CD4-positive, alpha-beta T cell treated with Interleukin-12 subunit alpha and Interleukin-12 subunit beta, for 1 hour (primary cell): ENCODE data around the gene IQGAP2.
"Not testable (repeated sequence)": the region's sequence is repeated elsewhere in the genome, so short reads cannot be mapped to it uniquely, and the experiment has no call there.

Source experiments
- DNase-seq: peaks from one replicate; pipeline ENCODE4 v3.0.0-alpha.2; 2020

Gene IQGAP2

DNA sequence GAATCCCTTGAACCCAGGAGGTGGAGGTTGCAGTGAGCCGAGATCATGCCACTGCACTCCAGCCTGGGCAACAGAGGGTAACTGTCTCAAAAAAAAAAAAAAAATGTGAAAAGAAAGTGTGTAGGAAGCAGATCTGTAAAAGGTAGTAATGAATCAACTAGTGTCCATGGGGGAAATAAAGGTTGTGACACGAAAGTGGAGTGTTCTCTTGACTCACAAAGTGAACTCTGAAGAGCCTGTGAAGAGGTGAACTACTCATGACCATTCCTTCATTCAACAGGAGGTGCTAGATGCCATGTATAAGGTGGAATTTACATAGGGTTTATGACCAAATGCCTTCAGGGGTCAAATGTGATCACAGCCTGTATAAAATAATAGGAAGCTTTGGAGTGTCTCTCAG, 12.8 kb downstream of the IQGAP2 start:
- no peak for DNase-seq

DNA sequence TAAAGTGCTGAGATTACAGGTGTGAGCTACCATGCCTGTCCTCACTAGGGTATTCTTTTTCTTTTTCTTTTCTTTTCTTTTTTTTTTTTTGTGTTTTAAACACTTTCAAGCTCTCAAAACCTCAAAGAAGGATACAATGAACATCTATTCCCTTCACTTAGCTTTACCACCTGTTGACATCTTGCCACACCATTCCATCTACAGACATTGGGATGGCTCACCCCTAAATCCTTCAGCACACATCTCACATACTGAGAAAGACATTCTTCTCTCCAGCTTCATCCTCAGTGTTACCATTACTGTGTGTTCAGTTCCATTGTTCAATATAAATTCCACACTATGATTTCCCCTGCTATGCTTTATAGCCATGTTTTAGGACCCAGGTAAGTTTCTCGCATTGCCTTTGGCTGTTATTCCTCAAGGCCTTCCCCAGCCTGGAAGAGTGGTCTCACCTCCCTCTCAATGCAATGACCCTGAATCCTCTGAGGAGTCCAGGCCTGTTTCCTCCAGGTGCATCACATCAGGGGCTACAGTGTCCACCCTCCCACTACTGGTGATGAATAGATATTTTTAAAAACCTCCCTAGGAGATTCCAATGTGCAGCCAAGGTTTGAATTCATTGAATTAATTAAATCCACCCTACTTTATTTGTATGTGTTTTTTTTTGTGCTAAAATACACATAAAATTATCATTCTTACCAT, 16.7 kb downstream of the IQGAP2 start:
- no peak for DNase-seq

DNA sequence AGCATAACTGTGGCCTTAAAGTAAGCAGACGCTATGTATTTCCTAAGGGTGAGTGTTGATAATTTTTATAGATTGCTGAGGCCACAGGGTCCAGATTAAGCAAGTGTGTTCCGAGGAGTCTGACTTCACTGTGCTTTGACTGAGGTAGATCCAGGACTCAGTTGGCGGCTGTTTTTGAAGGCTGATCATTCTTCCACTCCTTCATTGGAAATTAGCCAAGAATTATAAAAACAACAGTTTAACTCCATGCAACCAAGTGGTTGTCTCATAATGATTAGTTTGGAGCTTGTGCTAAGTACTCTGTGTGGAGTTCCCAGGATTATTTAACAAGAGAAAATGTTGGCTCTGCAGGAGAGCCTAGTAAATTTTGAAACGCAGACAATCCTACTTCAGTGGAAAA, 19.1 kb downstream of the IQGAP2 start:
- no peak for DNase-seq

DNA sequence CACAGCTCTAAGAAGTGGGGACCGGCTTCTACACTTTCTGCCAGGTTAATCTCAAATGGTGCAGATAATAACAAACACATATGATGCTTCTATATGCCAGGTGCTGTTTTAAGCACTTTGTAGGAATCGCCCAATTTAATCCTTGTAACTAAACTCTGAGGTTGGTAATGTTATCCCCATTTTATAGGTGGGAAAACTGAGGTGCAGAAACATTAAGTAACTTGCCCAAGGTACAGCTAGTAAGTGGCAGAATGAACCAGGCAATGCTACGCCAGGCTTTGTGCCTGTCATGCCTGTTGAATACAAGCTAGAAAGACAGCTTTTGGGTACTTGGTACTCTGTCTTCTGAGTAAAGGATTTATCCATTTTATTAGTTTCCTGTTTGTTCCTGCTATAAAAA, 19.7 kb downstream of the IQGAP2 start:
- DNase-seq = no peak

DNA sequence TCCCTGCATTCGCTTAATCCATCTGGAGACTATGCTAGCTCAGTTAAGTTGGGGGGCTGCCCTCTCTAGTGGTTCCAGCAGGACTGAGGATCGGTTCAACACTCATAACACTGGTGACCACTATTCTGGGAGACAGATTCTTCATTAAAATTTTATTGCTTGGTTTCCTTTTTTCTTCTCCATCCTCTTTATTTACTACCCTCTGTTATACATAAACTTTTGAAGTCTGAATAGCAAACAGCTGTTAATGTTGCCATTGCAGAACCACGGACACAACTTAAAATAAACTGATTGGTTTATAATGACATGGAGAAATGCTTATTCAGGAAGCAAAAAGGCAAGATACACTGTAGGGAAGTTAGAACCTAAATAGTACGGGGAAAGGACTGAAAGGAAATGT, 22.1 kb downstream of the IQGAP2 start:
- no peak for DNase-seq

DNA sequence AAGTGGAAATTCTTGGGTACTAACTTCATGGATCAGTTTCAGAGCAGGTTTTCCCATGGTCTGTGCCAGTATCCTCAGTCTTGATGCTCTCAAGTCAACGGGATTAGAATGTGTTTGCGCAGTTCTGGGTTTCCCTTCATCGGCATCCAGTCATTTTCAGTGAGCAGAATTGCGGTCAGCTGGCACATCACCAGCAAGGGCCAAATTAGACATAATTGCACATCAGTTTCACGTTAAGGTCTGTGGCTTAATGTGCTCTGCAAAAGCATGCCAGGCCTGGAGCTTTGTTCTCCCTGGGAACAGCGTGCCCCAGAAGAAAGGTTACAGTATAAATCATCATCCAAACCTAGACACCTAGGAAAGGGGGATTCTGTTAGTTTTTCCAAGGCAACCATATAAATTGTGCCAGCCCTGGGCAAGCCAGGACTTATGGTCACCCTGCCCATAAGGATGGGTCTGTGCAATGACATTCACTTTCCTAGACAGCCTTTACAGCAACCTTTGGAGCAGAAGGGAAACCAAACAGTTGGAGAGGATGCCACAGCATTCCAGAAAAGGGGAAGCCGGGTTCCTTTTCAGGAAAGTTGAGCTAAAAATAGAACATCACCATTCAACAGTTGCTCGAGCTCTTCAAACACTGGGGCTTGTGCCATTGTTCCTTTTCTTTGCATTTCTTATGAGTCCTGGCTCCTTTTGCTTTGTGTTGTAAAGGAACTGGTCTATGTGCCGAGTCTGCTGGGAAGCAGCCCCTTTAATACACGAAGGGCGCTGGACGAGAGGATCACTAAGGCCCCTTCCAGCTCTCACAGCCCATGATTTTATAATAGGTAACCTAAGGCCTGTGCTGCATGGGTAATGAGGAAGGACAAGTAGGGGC, 23.1 kb downstream of the IQGAP2 start:
- no peak for DNase-seq

DNA sequence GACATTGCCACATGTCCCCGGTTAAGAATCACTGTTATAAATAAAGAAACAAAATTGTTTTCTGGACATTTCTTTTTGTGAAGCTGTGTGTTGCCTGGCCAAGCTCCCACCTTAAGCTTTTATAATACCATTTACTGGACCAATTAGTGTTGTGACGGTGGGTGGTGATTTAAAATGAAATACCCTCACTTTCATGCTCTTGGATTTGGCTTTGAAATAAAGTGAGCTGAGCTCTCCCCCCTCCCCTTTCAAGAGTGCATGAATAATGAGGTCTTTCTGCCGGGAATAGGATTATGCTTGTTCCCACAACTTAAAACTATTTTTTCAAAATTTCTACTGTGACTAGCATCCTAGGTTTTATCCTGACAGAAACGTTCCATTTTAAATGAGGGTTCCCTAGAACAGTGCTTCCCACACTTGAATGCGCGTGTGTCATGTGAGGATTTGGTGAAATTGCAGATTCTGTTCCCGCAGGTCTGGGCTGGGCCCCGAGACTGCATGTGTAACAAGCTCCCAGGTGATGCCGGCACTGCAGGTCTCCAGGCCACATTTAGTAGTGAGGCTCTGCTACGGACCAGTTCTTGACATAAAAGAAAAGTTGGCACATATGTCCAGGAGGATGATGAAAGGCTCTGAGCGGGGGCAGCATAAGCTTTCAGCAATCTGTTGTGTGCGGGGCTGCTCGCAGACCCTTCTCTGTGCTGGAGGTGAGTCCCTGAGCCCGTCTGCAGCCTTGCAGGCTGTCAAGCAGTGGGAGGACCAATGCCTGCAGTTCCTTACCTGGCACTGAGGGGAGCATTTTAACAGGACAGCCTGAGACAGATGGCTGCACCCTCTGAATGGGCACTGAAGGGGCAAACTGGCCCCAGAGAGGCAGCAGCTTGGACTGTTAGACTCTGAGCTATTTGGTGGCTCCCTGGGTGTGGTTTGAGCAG, 24.4 kb downstream of the IQGAP2 start:
- DNase-seq = no peak

DNA sequence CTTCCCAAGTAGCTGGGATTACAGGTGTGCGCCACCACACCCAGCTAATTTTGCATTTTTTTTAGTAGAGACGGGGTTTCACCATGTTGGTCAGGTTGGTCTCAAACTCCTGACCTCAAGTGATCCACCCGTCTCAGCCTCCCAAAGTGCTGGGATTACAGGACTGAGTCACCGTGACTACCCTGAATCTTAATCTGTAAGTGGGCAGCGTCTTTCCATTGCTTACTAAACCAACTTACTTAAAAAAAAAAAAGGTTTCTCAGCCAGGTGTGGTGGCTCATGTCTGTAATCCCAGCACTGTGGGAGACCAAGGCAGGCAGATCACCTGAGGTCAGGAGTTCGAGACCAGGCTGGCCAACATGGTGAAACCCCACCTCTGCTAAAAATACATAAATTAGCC, 25.5 kb downstream of the IQGAP2 start:
- not testable (repeated sequence) for DNase-seq

DNA sequence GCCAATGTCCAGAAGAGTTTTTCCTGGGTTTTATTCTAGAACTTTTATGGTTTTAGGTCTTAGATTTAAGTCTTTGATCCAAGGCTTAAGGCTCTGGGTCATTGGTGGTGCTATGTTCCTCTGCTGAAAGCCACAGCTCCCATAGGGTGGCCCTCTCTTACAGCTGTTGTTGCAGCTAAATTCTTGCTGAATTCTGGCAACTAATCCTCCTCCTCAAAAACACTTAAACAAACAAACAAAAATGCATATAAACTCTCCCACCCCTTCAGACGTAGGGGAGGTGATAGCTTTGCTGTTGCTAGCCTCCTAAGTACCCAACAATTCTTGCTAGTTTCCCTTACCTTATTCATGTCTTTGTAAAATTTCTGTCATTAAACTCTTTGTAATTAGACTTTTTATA, 30.2 kb downstream of the IQGAP2 start:
- no peak for DNase-seq

DNA sequence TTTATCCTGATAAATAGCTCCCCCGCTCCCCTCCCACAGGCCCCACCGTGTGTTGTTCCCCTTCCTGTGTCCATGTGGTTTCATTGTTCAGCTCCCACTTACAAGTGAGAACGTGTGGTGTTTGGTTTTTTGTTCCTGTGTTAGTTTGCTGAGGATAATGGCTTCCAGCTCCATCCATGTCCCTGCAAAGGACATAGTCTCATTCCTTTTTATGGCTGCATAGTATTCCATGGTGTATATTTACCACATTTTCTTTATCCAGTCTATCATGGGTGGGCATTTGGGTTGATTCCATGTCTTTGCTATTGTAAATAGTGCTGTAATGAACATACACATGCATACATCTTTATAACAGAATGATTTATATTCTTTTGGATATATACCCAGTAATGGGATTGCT, 34.4 kb downstream of the IQGAP2 start:
- not testable (repeated sequence) for DNase-seq

DNA sequence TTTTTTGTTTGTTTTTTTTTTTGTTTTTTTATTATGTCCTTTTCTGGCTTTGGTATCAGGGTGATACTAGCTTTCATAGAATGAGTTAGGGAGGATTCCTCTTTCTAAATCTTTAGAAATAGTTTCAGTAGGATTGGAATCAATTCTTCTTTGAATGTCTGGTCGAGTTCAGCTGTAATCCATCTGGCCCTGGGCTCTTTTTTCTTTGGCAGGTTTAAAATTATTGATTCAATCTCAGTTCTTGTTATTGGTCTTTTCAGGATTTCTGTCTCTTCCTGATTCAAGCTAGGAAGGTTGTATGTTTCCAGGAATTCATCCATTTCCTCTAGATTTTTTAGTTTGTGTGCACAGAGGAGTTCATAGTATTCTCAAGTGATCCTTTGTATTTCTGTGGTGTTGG, 34.9 kb downstream of the IQGAP2 start:
- DNase-seq = no peak

DNA sequence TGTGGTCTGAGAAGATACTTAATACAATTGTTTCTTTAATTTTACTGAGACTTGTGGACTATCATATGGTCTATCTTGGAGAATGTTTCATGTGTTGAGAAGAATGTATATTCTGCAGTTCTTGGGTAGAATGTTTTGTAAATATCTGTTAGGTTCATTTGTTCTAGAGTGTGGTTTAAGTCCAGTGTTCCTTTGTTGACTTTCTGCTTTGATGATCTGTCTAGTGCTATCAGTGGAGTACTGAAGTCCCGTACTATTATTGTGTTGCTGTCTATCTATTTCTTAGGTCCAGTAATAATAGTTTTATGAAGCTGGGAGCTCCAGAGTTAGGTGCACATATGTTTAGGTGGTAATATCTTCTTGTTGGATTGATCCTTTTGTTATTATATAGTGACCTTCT, 36.1 kb downstream of the IQGAP2 start:
- DNase-seq = no peak

DNA sequence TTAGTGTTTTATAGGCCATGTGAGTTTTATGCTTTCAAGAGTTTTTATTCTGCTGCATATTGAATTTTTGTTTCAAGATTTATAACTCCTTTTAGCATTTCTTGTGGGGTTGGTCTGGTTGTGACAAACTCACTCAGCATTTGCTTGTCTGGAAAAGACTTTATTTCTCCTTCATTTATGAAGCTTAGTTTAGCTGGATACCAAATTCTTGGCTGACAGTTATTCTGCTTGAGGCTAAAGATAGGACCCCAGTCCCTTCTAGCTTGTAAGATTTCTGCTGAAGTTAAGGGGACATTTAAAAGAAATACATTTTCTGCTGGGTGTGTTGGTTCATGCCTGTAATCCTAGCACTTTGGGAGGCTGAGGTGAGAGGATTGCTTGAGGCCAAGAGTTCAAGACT, 36.8 kb downstream of the IQGAP2 start:
- no peak for DNase-seq

DNA sequence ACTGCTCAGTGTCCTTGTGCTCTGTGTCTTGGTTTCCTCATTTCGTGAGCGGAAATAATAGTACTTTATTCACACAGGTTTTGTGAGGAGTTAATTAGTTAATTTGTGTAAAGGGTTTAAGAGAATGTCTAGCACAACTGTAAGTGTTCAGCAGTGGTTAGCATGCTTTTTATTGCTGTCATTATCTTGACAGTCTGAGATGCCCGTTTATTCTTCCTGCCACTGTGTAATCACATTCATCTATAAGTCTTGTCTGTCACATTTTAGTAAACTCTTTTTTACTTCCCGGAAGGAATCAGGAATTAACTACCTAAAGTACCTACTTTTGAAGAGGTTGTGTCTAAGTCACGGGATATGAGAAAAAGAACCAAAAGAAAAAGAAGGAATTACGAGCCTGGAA, 38.0 kb downstream of the IQGAP2 start:
- DNase-seq = no peak

DNA sequence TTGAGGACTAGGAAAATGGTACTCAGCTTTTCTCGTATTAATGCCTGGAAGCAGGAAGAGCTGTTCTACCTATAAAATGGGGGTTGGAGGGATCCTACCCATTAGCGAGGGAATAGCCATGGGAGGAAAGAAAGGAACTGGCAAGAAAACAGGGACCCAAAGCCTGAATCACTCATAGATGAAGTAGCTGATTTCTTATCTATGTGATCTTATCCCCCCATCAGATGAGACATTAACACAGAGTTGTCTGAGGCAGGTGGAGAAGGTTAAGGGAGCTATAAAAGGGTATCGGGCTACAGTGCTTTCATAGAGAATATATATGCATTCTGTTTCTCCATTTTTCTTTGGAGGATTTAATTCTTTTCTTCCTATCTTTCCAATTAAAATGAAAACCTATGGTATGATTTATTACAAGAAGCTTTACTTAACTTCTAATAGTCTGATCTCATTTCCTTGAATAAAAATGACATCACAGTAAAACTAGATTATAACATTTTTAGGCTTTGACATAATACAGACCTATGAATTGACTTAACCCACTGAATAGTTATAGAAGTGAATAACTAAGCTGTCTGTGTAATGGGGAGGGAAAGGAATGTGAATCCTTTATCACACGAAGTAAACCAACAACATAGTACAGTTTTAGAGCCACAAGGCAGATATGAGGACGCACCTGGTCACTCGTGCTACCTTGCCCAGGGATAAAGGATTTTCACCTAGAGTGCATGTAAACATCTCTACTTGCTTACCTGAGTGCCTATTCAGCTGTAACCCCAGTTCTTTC, 39.0 kb downstream of the IQGAP2 start:
- no peak for DNase-seq

DNA sequence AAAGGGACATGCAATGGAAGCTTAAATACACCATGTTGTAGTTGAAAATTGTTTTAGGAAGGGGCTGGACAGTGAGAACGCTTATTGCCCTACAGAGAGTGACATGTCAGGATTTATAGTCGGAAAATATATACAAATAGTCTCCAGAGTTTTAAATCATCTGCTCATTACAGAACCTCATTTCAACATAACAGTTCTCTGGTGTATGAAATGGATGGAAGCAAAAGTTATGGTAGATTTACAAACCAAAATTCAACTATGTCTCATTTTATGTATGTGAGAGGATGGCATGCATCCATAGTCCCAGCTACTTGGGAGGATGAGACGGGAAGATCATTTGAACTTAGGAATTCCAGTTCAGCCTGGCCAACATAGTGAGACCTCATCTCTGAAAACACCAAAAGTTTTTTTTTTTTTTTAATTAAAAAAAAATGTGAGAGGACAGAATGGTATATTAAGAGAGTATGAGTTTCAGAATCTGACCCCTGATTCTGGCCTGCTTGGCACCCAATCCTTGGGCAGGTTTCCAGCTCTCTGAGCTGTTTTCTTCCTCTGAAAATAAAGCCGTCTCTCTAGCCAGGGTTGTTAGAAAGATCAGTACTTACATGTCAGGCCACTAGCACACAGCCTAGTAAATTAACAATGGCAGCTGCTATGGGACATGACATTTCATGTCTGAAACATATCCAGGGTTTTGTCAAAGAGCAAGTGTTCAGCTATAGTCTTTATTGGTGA, 40.1 kb downstream of the IQGAP2 start:
- no peak for DNase-seq

DNA sequence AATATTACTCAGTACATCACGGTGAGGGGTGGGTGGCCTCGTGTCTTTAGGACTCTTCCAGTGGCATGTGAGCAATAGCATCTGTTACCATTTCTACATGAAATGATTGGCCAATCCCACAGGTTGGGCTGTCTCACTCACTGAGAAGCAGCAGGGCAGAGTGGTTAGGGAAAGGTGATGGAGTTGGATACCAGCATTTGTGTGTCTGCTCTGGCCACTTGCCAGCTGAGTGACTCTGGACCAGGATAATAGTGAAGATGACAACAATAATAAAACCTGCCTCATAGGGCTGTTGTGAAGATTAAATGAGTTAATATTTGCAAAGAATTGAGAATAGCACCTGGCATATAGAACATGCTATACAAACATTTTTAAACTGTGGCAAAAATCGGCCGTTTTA, 42.0 kb downstream of the IQGAP2 start:
- no peak for DNase-seq

DNA sequence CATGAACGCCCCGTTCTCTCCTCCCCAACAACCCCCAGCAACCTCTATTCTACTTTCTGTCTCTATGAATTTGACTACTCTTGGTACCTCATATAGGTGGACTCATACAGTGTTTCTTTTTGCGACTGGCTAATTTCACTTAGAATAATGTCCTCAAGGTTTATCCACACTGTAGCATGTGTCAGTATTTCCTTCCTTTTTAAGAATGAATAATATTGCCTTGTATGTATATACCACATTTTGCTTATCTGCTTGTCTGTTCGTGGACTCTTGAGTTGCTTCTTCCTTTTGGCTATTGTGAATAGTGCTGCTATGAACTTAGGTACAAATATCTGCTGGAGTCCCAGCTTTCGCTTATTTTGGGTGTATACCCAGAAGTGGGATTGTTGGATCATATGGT, 42.7 kb downstream of the IQGAP2 start:
- DNase-seq = no peak

DNA sequence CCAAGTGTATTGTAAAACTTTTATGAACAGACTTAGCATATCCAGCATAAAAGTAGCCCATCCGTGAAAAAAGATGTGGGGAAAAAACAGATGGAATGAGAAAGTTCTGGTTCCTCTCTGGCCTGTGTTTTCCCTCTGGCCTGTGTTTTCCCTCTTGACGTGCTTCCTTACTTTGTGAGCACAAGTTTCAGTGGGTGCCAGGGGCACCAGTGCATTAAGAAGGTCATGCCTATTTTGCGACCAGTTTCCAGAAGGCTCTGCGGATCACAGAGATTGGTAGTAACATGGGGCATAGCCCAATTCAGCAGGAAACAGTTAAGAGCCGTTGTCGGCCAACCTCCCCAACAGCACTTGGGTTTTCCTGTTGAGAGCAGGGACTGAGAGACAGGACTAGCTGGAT, 43.7 kb downstream of the IQGAP2 start:
- DNase-seq = no peak

DNA sequence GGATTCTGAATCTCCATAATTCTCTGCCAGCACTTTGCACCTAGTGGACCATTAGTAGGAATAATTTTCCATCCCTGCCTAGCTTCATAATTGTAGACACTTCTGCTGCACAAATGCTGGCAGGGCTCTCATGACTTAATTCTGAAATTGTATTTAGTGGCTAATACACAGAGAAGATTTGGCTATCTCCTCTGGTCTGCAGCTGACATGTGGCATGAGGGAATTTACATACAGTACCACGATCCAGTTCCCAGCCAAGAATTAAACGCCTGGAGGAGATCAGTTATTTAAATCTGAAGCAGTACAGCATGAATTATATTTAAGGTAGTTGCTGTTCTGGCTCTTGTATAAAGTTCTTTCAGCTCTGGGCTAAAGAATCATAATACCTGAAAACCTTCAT, 46.5 kb downstream of the IQGAP2 start:
- DNase-seq = no peak

DNA sequence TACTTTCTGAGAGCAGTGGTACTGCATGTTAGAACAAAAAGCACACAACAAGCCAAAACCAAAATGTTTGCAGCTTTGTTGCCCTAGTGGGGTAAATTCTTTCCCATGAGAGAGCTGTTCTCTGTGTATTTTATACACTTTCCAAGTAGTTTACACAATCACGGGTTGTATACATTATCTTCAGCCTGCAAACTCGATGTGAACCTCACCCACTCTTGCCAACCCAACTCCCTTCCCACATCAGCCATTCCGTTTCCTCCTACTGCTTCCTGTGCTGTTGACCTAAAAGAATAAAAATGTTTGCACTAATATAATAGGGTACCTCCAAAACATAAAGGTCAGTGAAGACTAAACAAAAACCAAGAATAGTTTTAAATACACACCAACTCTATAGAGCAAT, 47.0 kb downstream of the IQGAP2 start:
- DNase-seq = no peak
